IMR-90 (cell line): ENCODE measurements around the gene SSR1. TPM values are rescaled to one million over a fixed set of nuclear protein-coding genes. Genes with fewer than 3 reads are reported as not detected.
"Not testable (repeated sequence)": the region's sequence is repeated elsewhere in the genome, so short reads cannot be mapped to it uniquely, and the experiment has no call there.

Experiments used
- ATAC-seq: fragments of 200-7000 bp; cut with Tn5 transposase; 2 replicates; pipeline ENCODE4 v1.9.1; 2020; ENCODE audit warnings: low read depth, mild to moderate bottlenecking, moderate library complexity
- BruUV-seq: library from RNA; stranded (reverse); fragments of 400-500 nt; replicated peaks from 2 replicates; lab custom pipeline; 2021; lab: Mats Ljungman, UMichigan
- CTCF ChIA-PET: fragments of 300-600 bp; formaldehyde crosslinking; extraction: SDS; loops from one replicate; lab custom pipeline; 2021; ENCODE audit warnings: antibody characterized with exemption; lab: Yijun Ruan, JAX
- POLR2A ChIA-PET: fragments of 300-600 bp; sonication (Branson Sonifier 250); formaldehyde crosslinking; loops from one replicate; lab custom pipeline; 2022; ENCODE audit warnings: antibody characterized with exemption; ENCODE audit not compliant: unreplicated experiment; lab: Charles Lee
- DNase-seq: peaks from one replicate; pipeline ENCODE4 v3.0.0; 2013
- H2AFZ ChIP-seq: replicated peaks from 2 replicates; pipeline ENCODE3; 2013; ENCODE audit warnings: low read length, mild to moderate bottlenecking; ENCODE audit not compliant: poor library complexity
- H2AK5ac ChIP-seq: 2 replicates; pipeline ENCODE4 v1.6.1; 2013; ENCODE audit warnings: low read depth, low read length, inconsistent platforms
- H2AK9ac ChIP-seq: replicated peaks from 2 replicates; pipeline ENCODE3; 2013; ENCODE audit warnings: mild to moderate bottlenecking, low read depth, low read length, moderate library complexity; ENCODE audit not compliant: poor library complexity
- H2BK120ac ChIP-seq: 2 replicates; pipeline ENCODE4 v1.6.1; 2013; ENCODE audit warnings: low read depth, low read length, inconsistent platforms
- H2BK15ac ChIP-seq: 3 replicates; pipeline ENCODE4 v1.6.1; 2013; ENCODE audit warnings: low read depth, low read length, inconsistent platforms
- H2BK20ac ChIP-seq: 2 replicates; pipeline ENCODE4 v1.6.1; 2013; ENCODE audit warnings: low read depth, mild to moderate bottlenecking, inconsistent platforms, low read length, moderate library complexity
- H2BK5ac ChIP-seq: 2 replicates; pipeline ENCODE4 v1.6.1; 2013; ENCODE audit warnings: mild to moderate bottlenecking, low read depth, low read length, inconsistent platforms; ENCODE audit not compliant: poor library complexity, severe bottlenecking
- H3K14ac ChIP-seq: replicated peaks from 2 replicates; pipeline ENCODE4 v1.6.1; 2013; ENCODE audit warnings: low read depth, low read length, inconsistent platforms
- H3K18ac ChIP-seq: 2 replicates; pipeline ENCODE4 v1.6.1; 2013; ENCODE audit warnings: low read depth, low read length, control low read depth
- H3K23ac ChIP-seq: 2 replicates; pipeline ENCODE4 v1.6.1; 2013; ENCODE audit warnings: low read depth, low read length, inconsistent platforms
- H3K27ac ChIP-seq: 2 replicates; pipeline ENCODE4 v1.5.1; 2013; ENCODE audit warnings: mild to moderate bottlenecking, control low read depth, low read length; ENCODE audit not compliant: insufficient read depth
- H3K27me3 ChIP-seq: 2 replicates; pipeline ENCODE4 v1.6.1; 2013; ENCODE audit warnings: low read length; ENCODE audit not compliant: control insufficient read depth, insufficient read depth
- H3K36me3 ChIP-seq: 2 replicates; pipeline ENCODE4 v1.6.1; 2013; ENCODE audit warnings: low read length, mixed read lengths; ENCODE audit not compliant: control insufficient read depth, insufficient read depth
- H3K4ac ChIP-seq: 2 replicates; pipeline ENCODE4 v1.6.1; 2013; ENCODE audit warnings: low read depth, low read length, inconsistent platforms
- H3K4me1 ChIP-seq: 2 replicates; pipeline ENCODE4 v1.6.1; 2013; ENCODE audit warnings: low read length, mixed read lengths; ENCODE audit not compliant: control insufficient read depth, insufficient read depth
- H3K4me2 ChIP-seq: 2 replicates; pipeline ENCODE4 v1.6.1; 2013; ENCODE audit warnings: low read depth, mild to moderate bottlenecking, control low read depth, low read length, moderate library complexity
- H3K4me3 ChIP-seq: 2 replicates; pipeline ENCODE4 v1.5.1; 2013; ENCODE audit warnings: low read depth, mild to moderate bottlenecking, control low read depth, low read length, moderate library complexity; ENCODE audit not compliant: insufficient read depth
- H3K56ac ChIP-seq: 2 replicates; pipeline ENCODE4 v1.6.1; 2013; ENCODE audit warnings: low read length, inconsistent platforms; ENCODE audit not compliant: insufficient read depth; ENCODE audit errors: extremely low read depth
- H3K79me1 ChIP-seq, 2 experiments: 2 replicates each; pipeline ENCODE4 v1.6.1; 2013; ENCODE audit warnings: low read length in 2 of 2, inconsistent platforms in 1 of 2, low read depth in 1 of 2
- H3K9ac ChIP-seq: 2 replicates; pipeline ENCODE4 v1.6.1; 2013; ENCODE audit warnings: low read depth, low read length, control low read depth
- H3K9me1 ChIP-seq: 2 replicates; pipeline ENCODE4 v1.6.1; 2013; ENCODE audit warnings: low read length, inconsistent platforms; ENCODE audit not compliant: insufficient read depth
- H3K9me3 ChIP-seq: 2 replicates; pipeline ENCODE4 v1.6.1; 2013; ENCODE audit warnings: low read length; ENCODE audit not compliant: control insufficient read depth, insufficient read depth
- H4K20me1 ChIP-seq: 2 replicates; pipeline ENCODE4 v1.6.1; 2013; ENCODE audit warnings: low read length, inconsistent platforms; ENCODE audit not compliant: insufficient read depth
- H4K5ac ChIP-seq: 2 replicates; pipeline ENCODE4 v1.6.1; 2013; ENCODE audit warnings: mild to moderate bottlenecking, low read depth, low read length, control low read depth
- H4K8ac ChIP-seq, 2 experiments: 2 replicates each; pipeline ENCODE4 v1.6.1; 2013; ENCODE audit warnings: low read depth in 2 of 2, low read length in 2 of 2, control low read depth in 1 of 2, inconsistent platforms in 1 of 2
- H4K91ac ChIP-seq: 2 replicates; pipeline ENCODE4 v1.6.1; 2013; ENCODE audit warnings: low read depth, low read length, inconsistent platforms; ENCODE audit not compliant: insufficient read depth
- CEBPB ChIP-seq: IDR thresholded peaks from 2 replicates; pipeline ENCODE4 v1.6.1; 2012; ENCODE audit warnings: low read depth, low read length, improper control_type of control experiment
- CHD1 ChIP-seq: IDR thresholded peaks from 2 replicates; pipeline ENCODE4 v1.6.1; 2012; ENCODE audit warnings: low read depth, low read length, improper control_type of control experiment
- FOS ChIP-seq: fragments of 150-350 bp; IDR thresholded peaks from 2 replicates; pipeline ENCODE4 v1.6.1; 2016; ENCODE audit warnings: low read depth, low read length
- SMC3 ChIP-seq: fragments of 150-350 bp; IDR thresholded peaks from 2 replicates; pipeline ENCODE4 v1.6.1; 2016; ENCODE audit warnings: low read depth, mild to moderate bottlenecking, antibody characterized with exemption, low read length, moderate library complexity
- WGBS, 2 experiments: methylation state at CpG; one replicate each; pipeline versions ENCODE4 v1.1.5 to v1.1.7; 2013; ENCODE audit warnings: missing lambda C conversion rate in 2 of 2; ENCODE audit not compliant: insufficient read length in 1 of 2; ENCODE audit errors: extremely low coverage in 2 of 2; 5-methylcytosine and 5-hydroxymethylcytosine counted together
- dilution Hi-C: fragments of 300-500 bp; cut with HindIII; formaldehyde crosslinking; loops from one replicate; pipeline ENCODE4 v1.14.3; 2018; ENCODE audit warnings: low sequenced_read_pairs; ENCODE audit not compliant: unreplicated experiment
- in situ Hi-C: fragments of 300-500 bp; cut with MboI; formaldehyde crosslinking; loops from 3 replicates; pipeline ENCODE4 v1.14.3; 2019; ENCODE audit warnings: low sequenced_read_pairs, inconsistent platforms, mixed read lengths
- intact Hi-C: fragments of 100-400 bp; cut with micrococcal nuclease; formaldehyde crosslinking; loops from 2 replicates; pipeline ENCODE4 v1.10.0; 2022
- polyA plus RNA-seq, 3 experiments: library from polyadenylated mRNA; depleted of rRNA; stranded (reverse); fragments of >200 nt; gene quantifications; 2 replicates each; pipeline ENCODE4 v1.2.3, GENCODE V29; 2012; ENCODE audit warnings: low replicate concordance in 1 of 3
- total RNA-seq: library from RNA; depleted of rRNA; stranded (reverse); fragments of >200 nt; gene quantifications from 2 replicates; pipeline ENCODE4 v1.2.3, GENCODE V29; 2012
- TF ChIP-seq, protein P1 (sequence below): fragments of 150-350 bp; IDR thresholded peaks from 2 replicates; pipeline ENCODE4 v1.6.1; 2017; ENCODE audit warnings: mild to moderate bottlenecking, antibody characterized with exemption, low read length, low read depth

The SSR1 gene
- total and polyA plus RNA-seq, 2 of the 4 experiments (the other 2 are of a cell fraction): 110 to 120 TPM

DNA sequence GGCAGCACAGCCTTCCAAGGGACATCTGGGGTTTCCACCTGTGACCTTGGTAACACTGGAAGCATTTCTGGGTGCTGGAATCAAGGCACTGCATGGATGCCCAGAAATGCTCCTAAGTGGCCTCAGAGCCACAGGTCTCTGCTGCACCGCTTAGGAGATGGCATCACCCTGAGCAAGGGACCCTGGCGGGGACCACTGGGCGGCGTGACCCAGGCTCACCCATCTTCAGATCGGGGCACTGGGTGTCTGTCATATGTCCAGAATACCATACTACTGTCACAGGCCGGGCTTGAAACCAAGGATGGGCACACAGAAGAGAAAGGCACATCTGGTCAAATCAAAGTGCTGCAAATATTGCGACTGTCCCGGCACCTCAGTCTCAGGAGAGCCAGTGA is 45.9 kb downstream of the SSR1 start:
- intact Hi-C loops: no loop called here
- Histone ChIP-seq H2AFZ (peak overlapping the region; percentile 16), H2AK5ac (peak overlapping the region; percentile 78; the same call in 1 of the 2 replicates), H3K27me3 (no peaks in the 10 kb centered on the region), H2BK120ac (no peak overlapping the region), H3K9me1 (peaks cover 7% of the 10 kb centered on the region; the same call in 1 of the 2 replicates), H3K9ac (no peak overlapping the region), H3K18ac (no peak overlapping the region), H4K5ac (no peak overlapping the region), H4K20me1 (no peaks in the 10 kb centered on the region), H3K79me1 (no peaks in the 10 kb centered on the region), H3K56ac (no peak overlapping the region), H3K23ac (no peak overlapping the region), H2AK9ac (no peak overlapping the region), H3K36me3 (no peaks in the 10 kb centered on the region), H3K14ac (no peak overlapping the region), H2BK20ac (no peak overlapping the region), H3K9me3 (peaks cover 5% of the 10 kb centered on the region), H3K27ac (no peak overlapping the region), H3K4me3 (no peak overlapping the region), H2BK15ac (no peak overlapping the region), H3K4ac (no peak overlapping the region), H3K4me2 (no peak overlapping the region), H4K91ac (no peak overlapping the region; the same call in 1 of the 2 replicates), H4K8ac (no peak overlapping the region), H3K4me1 (peaks cover 4% of the 10 kb centered on the region), H2BK5ac (no peak overlapping the region)
- ChIA-PET CTCF (no interaction called here), POLR2A (no interaction called here)
- BruUV-seq: no TSS peak
- DNase-seq: no peak
- dilution Hi-C loops: no loop called here
- ATAC-seq: no peak
- 89% methylated on average over 8 of the region's 8 CpGs; no CpG with 5 or more reads in 1 of the 2 experiments for WGBS, 2 experiments
- no peak for TF ChIP-seq CHD1
- no peak for TF ChIP-seq SMC3
- TF ChIP-seq, protein P1, sequence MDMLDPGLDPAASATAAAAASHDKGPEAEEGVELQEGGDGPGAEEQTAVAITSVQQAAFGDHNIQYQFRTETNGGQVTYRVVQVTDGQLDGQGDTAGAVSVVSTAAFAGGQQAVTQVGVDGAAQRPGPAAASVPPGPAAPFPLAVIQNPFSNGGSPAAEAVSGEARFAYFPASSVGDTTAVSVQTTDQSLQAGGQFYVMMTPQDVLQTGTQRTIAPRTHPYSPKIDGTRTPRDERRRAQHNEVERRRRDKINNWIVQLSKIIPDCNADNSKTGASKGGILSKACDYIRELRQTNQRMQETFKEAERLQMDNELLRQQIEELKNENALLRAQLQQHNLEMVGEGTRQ: no peak
- TF ChIP-seq FOS: no peak
- no peak for TF ChIP-seq CEBPB
- in situ Hi-C loops: no loop called here

- ATAC-seq, H3K56ac ChIP-seq, H2BK5ac ChIP-seq, H2BK15ac ChIP-seq, H2BK20ac ChIP-seq, H3K18ac ChIP-seq, H3K27me3 ChIP-seq, in situ Hi-C loops, CTCF ChIA-PET, H3K9me3 ChIP-seq, H4K5ac ChIP-seq, H3K23ac ChIP-seq, dilution Hi-C loops, H3K4me2 ChIP-seq, H2AFZ ChIP-seq, POLR2A ChIA-PET, DNase-seq, H2AK9ac ChIP-seq, H3K14ac ChIP-seq, H3K79me1 ChIP-seq, H4K8ac ChIP-seq, intact Hi-C loops, H2BK120ac ChIP-seq, H2AK5ac ChIP-seq, H3K27ac ChIP-seq, H4K91ac ChIP-seq, H3K4me1 ChIP-seq, H3K36me3 ChIP-seq, H3K4me3 ChIP-seq, H3K4ac ChIP-seq, BruUV-seq, H3K9ac ChIP-seq, H4K20me1 ChIP-seq: not testable (repeated sequence)
- peaks cover 16% of the 10 kb centered on the region for H3K9me1 ChIP-seq
- 100% methylated on average over 1 of the region's 7 CpGs; no CpG with 5 or more reads in 1 of the 2 experiments for WGBS, 2 experiments
Observed at GRCh38 chr6:7265385-7265726, 47.6 kb downstream of the SSR1 start.
